ENCODE measurements around the gene OLFML1. TPM values are rescaled to one million over a fixed set of nuclear protein-coding genes. Genes with fewer than 3 reads are reported as not detected.
A peak's percentile ranks its signal among the peaks of the same experiment; 100 is the strongest.

The OLFML1 gene
- total and polyA plus RNA-seq, 5 experiments from 2014 or later, result 0.15 to 0.22 TPM; not detected in 3

DNA sequence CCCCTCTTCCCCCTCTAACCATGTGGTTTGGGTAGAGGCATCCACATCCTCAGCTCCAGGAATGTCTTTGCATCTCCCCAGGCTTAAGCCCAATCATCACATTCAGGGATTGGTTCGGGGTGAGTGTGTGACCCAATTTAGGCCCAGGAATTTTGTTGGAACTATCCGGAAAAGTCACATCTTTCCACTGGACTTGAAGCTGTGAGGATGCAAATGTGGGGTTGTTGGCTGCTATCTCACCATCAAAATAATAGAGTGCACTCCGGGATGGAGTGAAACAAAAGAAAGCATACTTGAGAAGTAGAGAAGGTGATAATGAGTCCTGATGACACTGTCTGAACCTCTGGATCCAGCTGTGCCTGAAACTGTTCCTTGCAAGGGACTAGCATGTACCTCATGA, 33.8 kb upstream of the OLFML1 start:
- Mint-ChIP-seq H3K4me1 (no peaks in the 10 kb centered on the region), H3K27ac (no peak overlapping the region), H3K27me3 (peaks cover 0 to 4% (median 0%) of the 10 kb centered on the region in 5 donors), H3K4me3 (no peak overlapping the region), H3K36me3 (peaks cover 0 to under 1% (median 0%) of the 10 kb centered on the region in 3 donors), H3K9me3 (no peaks in the 10 kb centered on the region)
- no peak for ATAC-seq
- DNase-seq, result no peak
- POLR2A ChIA-PET, result no interaction called here

DNA sequence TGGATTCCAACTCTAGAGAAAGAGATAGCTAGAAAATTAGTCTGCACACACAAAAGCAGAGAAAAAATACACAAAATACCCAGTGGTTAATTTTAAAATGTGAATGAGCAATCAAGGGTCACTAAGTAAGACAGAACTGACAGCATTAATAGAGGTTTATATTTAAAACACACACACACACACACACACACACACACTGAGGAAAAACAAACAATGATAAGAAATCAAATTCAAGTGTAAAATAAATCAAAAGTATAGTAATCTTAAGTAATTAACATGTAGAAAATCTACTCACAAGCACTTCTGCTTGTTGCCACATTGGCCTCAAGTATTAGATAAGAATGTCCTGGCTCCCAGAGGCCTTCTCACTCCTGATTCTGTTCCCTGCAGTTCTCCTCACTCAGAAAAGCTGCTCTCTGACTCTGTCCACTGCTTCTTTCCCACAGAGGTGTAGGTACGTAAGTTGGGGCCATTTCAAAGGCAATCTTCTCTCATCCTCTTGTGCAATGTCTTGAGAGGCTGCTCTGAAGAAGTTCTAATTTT, 33.3 kb upstream of the OLFML1 start:
- Mint-ChIP-seq H3K27ac (no peak overlapping the region), H3K9me3 (no peaks in the 10 kb centered on the region), H3K4me1 (peaks cover 0 to 2% (median 0%) of the 10 kb centered on the region in 4 donors), H3K36me3 (peaks cover 0 to 3% (median 1%) of the 10 kb centered on the region in 3 donors), H3K27me3 (peaks cover 0 to 3% (median 0%) of the 10 kb centered on the region in 5 donors), H3K4me3 (no peak overlapping the region)
- no peak for ATAC-seq
- DNase-seq, result no peak
- POLR2A ChIA-PET, result no interaction called here

DNA sequence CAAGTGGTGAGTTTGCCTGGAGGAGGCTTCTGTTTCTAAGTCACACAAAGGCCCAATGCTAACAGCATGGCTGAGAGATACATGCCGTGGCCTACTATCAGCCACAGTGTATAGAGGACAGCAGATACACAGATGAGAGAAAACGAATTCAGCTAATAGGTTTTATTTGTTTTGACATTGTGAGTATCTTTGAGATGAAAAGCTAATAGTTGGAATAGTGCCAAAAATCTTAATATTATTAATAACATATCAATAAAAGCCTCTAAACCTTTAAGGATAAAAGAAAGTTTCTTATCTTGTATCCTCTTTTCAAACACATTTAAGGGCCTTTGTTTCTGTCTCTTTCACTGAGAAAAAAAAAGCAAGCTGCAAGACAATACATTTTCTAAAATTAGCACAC, 30.5 kb upstream of the OLFML1 start:
- DNase-seq (no peak), ATAC-seq (no peak)
- Mint-ChIP-seq H3K4me3 (no peak overlapping the region), H3K4me1 (peaks cover 0 to 3% (median 0%) of the 10 kb centered on the region in 4 donors), H3K9me3 (no peaks in the 10 kb centered on the region), H3K36me3 (peaks cover 0 to 8% (median 7%) of the 10 kb centered on the region in 3 donors), H3K27ac (no peak overlapping the region), H3K27me3 (no peaks in the 10 kb centered on the region)
- POLR2A ChIA-PET, result interaction anchor here (0.7 kb wide), 1 partner anchor 254 kb away, joined by 3 read pairs; no protein-coding TSS in a partner anchor

DNA sequence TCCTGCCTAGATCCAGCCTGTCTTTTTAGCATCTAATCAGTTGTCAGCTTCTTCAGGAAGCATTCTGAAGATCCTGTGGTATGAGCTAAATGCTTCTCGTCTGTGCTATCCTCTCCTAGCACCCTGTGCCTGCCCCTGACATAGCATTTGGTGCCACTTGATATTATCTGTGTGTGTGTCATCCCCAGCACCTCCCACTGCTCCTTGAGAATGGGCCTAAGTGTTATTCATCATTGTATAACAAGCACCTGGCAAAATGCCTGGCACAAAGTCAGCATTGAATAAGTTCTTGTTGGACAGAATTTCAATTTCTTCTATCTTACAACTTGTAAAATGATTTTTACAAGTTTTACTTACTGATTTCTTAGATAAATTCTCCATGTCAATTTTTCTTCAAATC, 28.1 kb upstream of the OLFML1 start:
- Mint-ChIP-seq H3K36me3 (peaks cover 0 to 10% (median 8%) of the 10 kb centered on the region in 3 donors), H3K27ac (no peak overlapping the region), H3K4me1 (peaks cover 0 to 4% (median under 1%) of the 10 kb centered on the region in 4 donors), H3K27me3 (no peaks in the 10 kb centered on the region), H3K9me3 (no peaks in the 10 kb centered on the region), H3K4me3 (no peak overlapping the region)
- DNase-seq (no peak), ATAC-seq (no peak)
- POLR2A ChIA-PET, result no interaction called here

DNA sequence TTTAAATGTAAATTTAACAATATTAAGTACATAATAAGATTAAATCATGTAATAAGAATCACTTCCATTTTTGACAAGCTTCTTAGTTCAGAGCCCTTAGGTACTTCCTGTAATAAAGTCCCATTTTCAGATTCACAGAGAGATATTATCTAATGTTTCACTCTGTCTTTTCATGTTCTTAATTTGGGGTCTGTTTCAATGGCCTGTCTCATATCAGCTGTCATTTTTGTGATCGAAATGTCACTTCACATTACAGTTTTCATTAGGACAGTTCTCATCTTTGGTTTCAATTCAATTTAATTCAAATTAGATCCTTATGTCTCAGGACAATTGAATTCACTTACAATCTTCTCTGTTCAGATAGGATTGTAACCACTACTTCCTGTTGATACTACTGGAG, 22.6 kb upstream of the OLFML1 start:
- ATAC-seq, result no peak
- peak overlapping the region in 6 of 10 donors; percentile 12 to 80 (median 47) for H3K27ac Mint-ChIP-seq
- peaks cover 0 to 3% (median 0%) of the 10 kb centered on the region in 5 donors for H3K27me3 Mint-ChIP-seq
- no peak for DNase-seq
- peaks cover 7 to 12% (median 9%) of the 10 kb centered on the region in 4 donors for H3K4me1 Mint-ChIP-seq
- POLR2A ChIA-PET, result interaction anchor here (0.7 kb wide), 1 partner anchor 64 kb away, joined by 3 read pairs; no protein-coding TSS in a partner anchor
- H3K4me3 Mint-ChIP-seq, result peak overlapping the region in 2 of 10 donors; percentile 16 to 19
- peaks cover 0 to 10% (median 7%) of the 10 kb centered on the region in 3 donors for H3K36me3 Mint-ChIP-seq
- no peaks in the 10 kb centered on the region for H3K9me3 Mint-ChIP-seq

DNA sequence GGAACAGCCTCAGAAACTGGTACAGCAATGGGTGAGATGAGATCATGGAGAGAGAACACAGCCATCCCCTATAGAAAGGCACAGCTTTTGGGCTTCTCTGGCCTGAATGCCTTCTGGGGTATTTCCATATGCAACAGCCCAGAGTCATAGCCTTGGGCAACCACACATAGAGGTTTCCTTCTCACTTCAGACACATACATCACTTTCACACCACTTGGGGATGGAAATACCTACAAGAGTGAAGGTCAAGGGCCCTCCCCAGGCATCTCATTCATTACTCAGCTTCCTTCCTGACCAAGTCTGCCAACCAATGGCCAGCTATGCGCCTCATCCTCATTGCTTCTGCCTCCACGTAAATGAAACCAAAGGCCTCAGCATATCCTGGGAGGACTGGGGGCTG, 17.7 kb upstream of the OLFML1 start:
- no peak overlapping the region for H3K4me3 Mint-ChIP-seq
- H3K27me3 Mint-ChIP-seq, result peaks cover 0 to 3% (median 0%) of the 10 kb centered on the region in 5 donors
- peaks cover 5 to 11% (median 7%) of the 10 kb centered on the region in 4 donors for H3K4me1 Mint-ChIP-seq
- H3K36me3 Mint-ChIP-seq, result peaks cover 0 to 12% (median 5%) of the 10 kb centered on the region in 3 donors
- no peak overlapping the region for H3K27ac Mint-ChIP-seq
- DNase-seq (no peak), ATAC-seq (no peak)
- no peaks in the 10 kb centered on the region for H3K9me3 Mint-ChIP-seq
- POLR2A ChIA-PET, result no interaction called here

DNA sequence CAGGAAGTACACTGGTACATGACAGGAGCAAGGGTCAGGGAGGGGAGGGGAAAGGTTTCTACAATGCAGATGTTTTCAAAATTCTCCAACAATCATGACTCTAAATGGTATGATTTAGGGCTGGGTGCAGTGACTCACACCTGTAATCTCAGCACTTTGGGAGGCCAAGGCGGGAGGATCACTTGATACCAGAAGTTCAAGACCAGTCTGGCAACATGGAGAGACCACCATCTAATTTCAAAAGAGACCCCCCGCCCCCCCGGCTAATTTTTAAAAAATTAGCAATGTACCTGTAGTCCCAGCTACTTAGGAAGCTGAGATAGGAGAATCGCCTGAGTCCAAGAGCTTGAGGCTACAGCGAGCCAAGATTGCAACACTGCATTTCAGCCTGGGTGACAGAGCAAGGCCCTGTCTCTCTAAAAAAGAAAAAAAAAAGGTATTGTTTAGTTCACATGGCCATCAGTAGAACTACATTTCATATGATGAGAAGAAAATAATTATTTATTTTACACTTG, 15.9 kb upstream of the OLFML1 start:
- POLR2A ChIA-PET, result no interaction called here
- Mint-ChIP-seq H3K27ac (no peak overlapping the region), H3K4me3 (no peak overlapping the region), H3K27me3 (peaks cover 0 to 3% (median 0%) of the 10 kb centered on the region in 5 donors), H3K36me3 (peaks cover 0 to 12% (median 5%) of the 10 kb centered on the region in 3 donors), H3K9me3 (no peaks in the 10 kb centered on the region), H3K4me1 (peaks cover 0 to 9% (median 0%) of the 10 kb centered on the region in 4 donors)
- DNase-seq, result no peak
- no peak for ATAC-seq

DNA sequence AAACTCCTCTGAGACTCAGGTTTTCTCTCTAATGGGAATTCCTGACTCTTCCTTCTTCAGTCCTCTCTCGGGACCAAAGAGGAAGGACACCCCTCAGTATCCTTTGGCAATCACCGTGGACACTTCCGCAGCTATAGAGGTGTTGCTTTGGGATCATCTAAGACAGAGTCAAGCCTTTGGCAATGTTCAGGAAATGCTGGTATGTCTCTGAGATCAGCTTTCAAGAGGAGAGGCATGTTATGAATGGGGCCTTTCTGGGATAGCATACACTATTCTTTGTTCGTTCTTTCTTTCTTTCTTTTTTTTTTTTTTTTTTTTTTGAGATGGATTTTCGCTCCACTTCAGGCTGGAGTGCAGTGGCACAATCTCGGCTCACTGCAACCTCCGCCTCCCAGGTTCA, 14.2 kb upstream of the OLFML1 start:
- Mint-ChIP-seq H3K27ac (peak overlapping the region in 1 of 10 donors; percentile 55), H3K36me3 (peaks cover 0 to 9% (median 2%) of the 10 kb centered on the region in 3 donors), H3K27me3 (peaks cover 0 to 3% (median 0%) of the 10 kb centered on the region in 5 donors), H3K4me1 (peaks cover 0 to 9% (median 0%) of the 10 kb centered on the region in 4 donors), H3K4me3 (no peak overlapping the region), H3K9me3 (no peaks in the 10 kb centered on the region)
- ATAC-seq (no peak), DNase-seq (no peak)
- POLR2A ChIA-PET, result no interaction called here

DNA sequence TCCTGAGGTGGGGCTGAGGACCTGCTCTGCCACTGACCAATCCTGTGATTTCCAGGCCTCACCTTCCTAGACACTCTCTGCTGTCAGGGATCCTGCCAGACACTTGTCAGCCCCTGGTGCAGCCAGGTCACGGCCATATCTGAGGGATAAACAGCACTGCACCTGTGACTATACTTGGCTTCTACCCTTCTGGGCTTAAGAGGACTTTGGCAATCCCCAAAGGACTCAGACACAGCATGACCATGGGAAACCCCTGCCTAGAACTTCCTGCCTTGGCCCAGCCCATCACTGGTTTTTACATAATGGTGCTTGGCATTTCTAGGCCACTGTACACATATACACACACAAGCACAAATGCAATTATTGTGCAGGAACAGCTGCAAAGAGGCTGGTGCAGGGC, 11.6 kb upstream of the OLFML1 start:
- H3K9me3 Mint-ChIP-seq, result no peaks in the 10 kb centered on the region
- peaks cover 0 to 9% (median 0%) of the 10 kb centered on the region in 4 donors for H3K4me1 Mint-ChIP-seq
- POLR2A ChIA-PET, result no interaction called here
- H3K27ac Mint-ChIP-seq, result no peak overlapping the region
- DNase-seq (no peak), ATAC-seq (no peak)
- peaks cover 0 to 8% (median 0%) of the 10 kb centered on the region in 3 donors for H3K36me3 Mint-ChIP-seq
- peaks cover 0 to 10% (median 0%) of the 10 kb centered on the region in 5 donors for H3K27me3 Mint-ChIP-seq
- H3K4me3 Mint-ChIP-seq, result no peak overlapping the region

DNA sequence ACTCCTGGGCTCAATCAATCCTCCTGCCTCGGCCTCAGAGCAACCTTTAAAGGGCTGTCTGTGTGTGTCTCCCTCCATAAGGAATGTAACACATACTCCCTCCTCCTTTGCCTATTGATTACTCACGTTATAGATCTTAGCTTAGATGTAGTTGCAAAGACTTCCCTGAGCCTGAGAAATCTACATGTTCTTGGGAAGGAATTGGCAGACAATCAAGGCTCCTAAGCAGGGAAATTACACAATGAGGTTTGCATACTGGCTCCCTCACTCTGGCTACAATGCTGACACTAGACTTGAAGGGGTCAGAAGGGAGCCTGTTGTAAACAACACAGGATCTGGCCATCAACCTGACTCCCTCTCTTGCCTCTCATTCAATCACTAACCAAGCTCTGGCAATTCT, 5.2 kb upstream of the OLFML1 start:
- Mint-ChIP-seq H3K27me3 (peaks cover 0 to 10% (median 0%) of the 10 kb centered on the region in 5 donors), H3K36me3 (no peaks in the 10 kb centered on the region), H3K27ac (no peak overlapping the region), H3K9me3 (no peaks in the 10 kb centered on the region), H3K4me3 (no peak overlapping the region), H3K4me1 (no peaks in the 10 kb centered on the region)
- ATAC-seq (no peak), DNase-seq (no peak)
- POLR2A ChIA-PET, result no interaction called here

DNA sequence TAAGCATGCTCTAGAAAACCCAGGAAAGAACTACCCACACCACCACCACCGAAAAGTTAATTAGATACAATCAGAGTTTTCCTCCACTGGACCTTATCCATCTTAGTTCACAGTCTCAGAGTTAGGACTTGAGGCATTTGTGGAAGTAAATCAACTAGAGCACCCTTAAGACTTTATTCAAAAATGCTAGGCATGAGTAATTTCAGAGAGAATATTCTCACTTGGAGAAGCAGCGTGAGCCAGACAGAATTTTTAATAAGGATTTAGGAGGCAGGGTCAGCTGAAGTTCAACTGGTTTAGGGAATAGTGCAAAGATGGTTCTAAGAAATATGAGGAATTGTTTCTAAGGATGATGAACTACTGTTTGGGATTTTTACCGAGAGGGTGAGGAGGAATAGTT, 1.2 kb upstream of the OLFML1 start:
- POLR2A ChIA-PET, result no interaction called here
- DNase-seq (no peak), ATAC-seq (no peak)
- no peaks in the 10 kb centered on the region for H3K4me1 Mint-ChIP-seq
- H3K4me3 Mint-ChIP-seq, result no peak overlapping the region
- no peaks in the 10 kb centered on the region for H3K27me3 Mint-ChIP-seq
- no peak overlapping the region for H3K27ac Mint-ChIP-seq
- H3K9me3 Mint-ChIP-seq, result no peaks in the 10 kb centered on the region
- H3K36me3 Mint-ChIP-seq, result no peaks in the 10 kb centered on the region

DNA sequence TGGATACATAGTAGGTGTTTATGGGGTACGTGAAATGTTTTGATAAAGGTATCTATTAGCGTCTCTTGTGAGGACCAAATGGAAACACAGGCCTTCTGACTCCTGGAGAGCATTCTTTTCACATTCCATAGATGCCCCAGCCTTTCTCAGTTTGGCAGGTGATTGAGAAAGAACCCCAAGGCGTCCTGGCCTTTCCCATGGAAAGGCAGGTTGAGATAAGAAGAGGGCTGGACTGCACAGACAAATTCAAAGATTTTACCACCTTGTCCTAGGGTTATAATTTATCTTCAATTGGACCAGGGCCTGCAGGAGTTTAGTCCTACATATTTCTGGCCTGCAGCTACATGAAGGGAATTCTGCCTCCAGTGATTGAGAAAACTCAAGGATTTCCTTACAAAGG, 661 bp upstream of the OLFML1 start:
- no peak overlapping the region for H3K27ac Mint-ChIP-seq
- ATAC-seq, result no peak
- peaks cover 0 to 2% (median 0%) of the 10 kb centered on the region in 5 donors for H3K27me3 Mint-ChIP-seq
- H3K4me1 Mint-ChIP-seq, result no peaks in the 10 kb centered on the region
- H3K4me3 Mint-ChIP-seq, result no peak overlapping the region
- no peaks in the 10 kb centered on the region for H3K9me3 Mint-ChIP-seq
- no peaks in the 10 kb centered on the region for H3K36me3 Mint-ChIP-seq
- DNase-seq, result no peak
- POLR2A ChIA-PET, result no interaction called here

DNA sequence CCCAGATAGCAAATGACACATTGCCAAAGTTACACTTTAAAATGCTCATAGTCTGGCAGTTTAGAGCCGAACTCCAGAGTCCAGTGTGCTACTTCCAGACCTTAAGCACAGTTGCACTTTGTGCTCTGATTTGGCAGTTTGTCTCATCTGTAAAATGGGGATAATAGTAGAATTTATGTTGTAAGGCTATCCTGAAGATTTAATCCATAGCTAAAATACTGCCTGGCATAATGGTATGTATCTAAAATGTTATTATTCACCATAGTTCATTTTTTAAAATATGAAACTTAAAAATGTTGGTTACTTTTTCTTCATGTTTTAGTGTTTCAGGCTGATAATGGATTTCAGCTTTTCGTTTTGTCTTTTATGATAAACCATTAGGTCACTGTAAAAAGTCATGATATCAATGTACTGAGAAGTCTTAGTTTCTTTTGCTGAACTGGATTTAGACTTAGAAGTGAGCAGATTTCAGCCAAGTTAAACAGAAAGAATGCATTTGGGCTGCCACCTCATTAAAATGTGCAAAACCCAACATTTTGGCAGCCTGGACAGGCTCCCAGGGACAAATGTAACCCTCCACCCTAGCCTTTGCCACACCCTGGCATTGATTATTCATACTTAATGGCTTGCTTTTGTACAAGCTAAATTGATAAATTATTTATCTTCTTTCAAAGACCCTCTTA, 933 bp downstream of the OLFML1 start:
- DNase-seq (no peak), ATAC-seq (no peak)
- Mint-ChIP-seq H3K36me3 (no peaks in the 10 kb centered on the region), H3K4me3 (no peak overlapping the region), H3K4me1 (no peaks in the 10 kb centered on the region), H3K27ac (no peak overlapping the region), H3K9me3 (no peaks in the 10 kb centered on the region), H3K27me3 (peaks cover 0 to 2% (median 0%) of the 10 kb centered on the region in 5 donors)
- POLR2A ChIA-PET, result no interaction called here

Data from naive thymus-derived CD8-positive, alpha-beta T cell (primary cell).